IPS DF 19.7 (cell line): ENCODE data around the gene LINGO4.

Source experiments
- DNase-seq: peaks from one replicate; pipeline ENCODE4 v3.0.0-alpha.2; 2013; ENCODE audit warnings: low read depth, low spot score

LINGO4 gene

GRCh38 chr1:151805066-151805820, at the start of gene LINGO4:
TSS of gene LINGO4 (minus strand) at chr1:151805419. CDS start at chr1:151802704, 2,715 bp downstream.
- DNase-seq = no peak

DNA sequence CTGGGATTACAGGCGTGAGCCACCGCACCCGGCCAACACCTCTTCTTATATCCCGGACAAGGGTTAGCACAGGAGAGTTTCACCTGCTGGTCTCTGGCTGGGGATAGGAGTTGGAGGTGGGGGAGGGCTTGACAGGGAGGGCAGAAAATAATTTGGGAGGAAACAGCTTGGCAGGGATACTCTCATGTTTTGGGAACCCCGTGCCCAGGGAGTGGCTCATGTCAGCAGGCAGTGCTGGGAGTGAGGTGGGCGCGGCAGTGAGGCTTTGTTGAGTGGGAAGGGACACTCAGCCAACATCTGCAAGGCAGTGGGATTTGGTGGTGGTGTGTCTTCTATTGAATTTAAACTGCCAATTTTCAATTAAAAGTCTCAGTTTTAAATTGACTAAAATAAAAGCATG, 49.4 kb upstream of the LINGO4 start:
- DNase-seq = no peak

DNA sequence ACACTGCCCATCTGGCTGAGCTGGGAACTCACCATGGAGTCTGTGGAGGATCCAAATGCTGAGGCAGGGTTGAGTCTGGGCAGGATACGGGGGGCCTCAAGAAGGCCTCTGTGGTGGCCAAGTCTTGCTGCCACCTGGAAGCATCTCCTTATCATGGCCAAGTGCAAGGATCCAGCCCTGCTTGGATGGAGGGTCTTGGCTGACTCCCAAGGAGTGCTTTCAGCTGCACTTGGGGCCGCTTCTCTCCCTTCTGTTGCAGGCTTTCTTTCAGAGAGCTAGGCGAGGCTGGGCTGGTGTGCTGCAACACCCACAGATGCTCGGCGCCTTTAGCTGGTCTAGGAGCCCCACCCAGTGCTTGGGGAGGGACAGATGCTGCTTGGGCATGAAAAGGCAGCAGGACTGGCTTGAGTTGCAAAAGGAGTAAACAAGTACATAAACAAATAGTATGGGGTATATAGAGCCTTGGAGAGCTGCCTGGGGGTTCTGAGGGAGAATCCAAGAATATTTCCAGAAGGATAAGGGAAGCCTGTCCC, 48.3 kb upstream of the LINGO4 start, which contains the start of gene THEM5:
Gene THEM5, minus strand, starts transcription at position 302 of the 533 bp plus-strand sequence. Its CDS starts 147 bp downstream, at position 155.
- DNase-seq = no peak

DNA sequence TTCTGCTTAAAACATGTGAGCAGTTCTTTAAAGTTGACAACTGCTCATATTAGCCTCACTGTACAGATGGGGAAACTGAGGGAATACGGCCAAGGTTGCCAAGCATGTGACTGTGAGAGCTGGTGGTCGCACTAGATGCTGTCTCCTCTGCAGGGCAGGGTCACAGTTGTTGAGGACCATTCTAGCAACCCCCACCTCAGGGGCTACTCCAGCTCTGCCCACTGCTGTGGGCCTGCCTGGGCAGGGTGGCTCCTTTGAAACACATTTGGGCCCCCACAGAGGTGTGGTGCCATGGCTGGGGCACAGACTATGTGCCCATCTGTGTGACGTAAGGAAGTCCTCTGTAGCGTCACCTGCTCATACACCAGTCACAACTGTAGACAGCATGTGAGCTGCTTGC, 47.5 kb upstream of the LINGO4 start:
- no peak for DNase-seq

- no peak for DNase-seq
Measured at GRCh38 chr1:151851886-151852285, 46.7 kb upstream of the LINGO4 start.

- DNase-seq = no peak
Measured at GRCh38 chr1:151849871-151850270, 44.7 kb upstream of the LINGO4 start.

GRCh38 chr1:151849126-151849525, 43.9 kb upstream of the LINGO4 start:
- no peak for DNase-seq

DNA sequence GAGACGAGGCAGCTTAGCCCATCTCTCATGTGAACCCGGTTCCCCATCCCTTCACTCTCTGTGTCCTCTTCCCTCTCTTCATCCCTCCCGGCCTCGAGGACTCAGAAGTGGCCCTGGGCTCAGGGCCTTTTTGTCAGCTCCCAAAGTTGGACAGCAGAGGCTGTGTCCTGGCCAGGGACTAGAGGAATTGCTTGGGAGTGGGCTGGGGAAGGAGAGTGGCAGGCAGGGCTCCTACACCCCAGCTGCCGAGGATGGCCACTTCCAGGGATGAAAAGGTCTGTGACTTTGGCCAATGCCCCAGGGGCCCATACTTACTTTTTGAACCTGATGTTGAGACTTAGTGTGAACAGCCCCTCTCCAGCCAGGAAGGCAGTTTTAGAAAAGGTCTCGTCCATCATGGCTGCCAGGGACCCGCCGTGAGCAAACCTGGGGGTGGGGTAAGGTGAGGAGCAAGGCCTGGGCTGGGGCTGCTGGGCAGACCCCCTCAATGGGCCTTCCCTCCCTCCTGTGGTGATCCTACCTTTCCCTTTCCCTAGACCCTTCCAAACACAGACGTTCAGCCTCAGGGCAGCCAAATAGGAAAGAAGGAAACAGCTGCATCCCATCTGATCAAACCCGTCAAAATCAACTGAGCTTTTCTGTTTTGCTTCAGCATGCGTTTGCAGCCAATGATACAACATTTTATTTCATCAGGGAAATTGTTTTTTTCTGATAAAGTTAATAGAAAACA, 42.8 kb upstream of the LINGO4 start:
- no peak for DNase-seq

GRCh38 chr1:151846686-151847237, 41.5 kb upstream of the LINGO4 start:
- DNase-seq = no peak

DNA sequence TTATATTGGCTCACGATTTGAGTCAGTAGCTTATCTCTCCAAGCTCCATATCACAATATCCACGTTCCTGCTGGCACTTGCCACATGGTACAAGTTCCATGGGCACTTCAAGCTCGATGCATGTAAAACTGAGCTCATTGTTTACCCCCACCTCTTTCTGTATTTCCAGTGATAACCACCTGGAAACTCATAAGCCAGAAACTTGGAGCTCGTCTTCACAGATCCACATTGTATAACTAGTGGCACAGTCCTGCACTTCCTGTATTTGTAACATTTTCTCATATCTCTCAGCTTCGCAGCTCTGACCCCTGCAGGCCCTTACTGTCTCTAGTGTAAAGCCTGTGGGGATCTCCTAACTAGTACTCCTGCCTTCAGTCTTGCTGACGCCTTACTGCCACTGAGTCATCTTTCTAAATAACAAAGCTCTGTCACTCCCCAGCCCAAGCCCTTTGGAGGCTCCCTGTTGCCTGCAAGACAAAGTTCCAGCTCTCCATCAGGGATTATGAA, 40.9 kb upstream of the LINGO4 start:
- DNase-seq = no peak

- DNase-seq = no peak
Measured at GRCh38 chr1:151843398-151843797, 38.2 kb upstream of the LINGO4 start.

DNA sequence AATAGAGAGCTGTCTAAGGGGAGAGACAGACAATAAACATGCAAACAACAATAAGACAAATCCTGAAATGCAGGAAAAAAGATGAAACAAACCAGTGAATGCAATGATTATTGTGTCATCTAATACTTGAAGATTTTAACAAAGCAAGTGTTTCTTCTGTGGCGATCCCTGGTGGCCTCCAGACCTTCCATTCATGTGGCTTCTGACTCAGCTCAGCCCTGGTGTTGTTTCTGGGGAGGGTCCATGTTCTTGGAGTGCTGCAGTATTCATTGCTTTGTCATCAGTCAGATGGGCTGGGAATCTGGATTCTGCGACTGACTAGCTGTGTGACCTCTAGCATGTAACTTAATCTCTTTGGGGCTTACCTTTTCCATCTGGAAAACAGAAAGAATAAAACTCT, 35.9 kb upstream of the LINGO4 start:
- DNase-seq = no peak

GRCh38 chr1:151840421-151840820, 35.2 kb upstream of the LINGO4 start:
- DNase-seq = no peak

DNA sequence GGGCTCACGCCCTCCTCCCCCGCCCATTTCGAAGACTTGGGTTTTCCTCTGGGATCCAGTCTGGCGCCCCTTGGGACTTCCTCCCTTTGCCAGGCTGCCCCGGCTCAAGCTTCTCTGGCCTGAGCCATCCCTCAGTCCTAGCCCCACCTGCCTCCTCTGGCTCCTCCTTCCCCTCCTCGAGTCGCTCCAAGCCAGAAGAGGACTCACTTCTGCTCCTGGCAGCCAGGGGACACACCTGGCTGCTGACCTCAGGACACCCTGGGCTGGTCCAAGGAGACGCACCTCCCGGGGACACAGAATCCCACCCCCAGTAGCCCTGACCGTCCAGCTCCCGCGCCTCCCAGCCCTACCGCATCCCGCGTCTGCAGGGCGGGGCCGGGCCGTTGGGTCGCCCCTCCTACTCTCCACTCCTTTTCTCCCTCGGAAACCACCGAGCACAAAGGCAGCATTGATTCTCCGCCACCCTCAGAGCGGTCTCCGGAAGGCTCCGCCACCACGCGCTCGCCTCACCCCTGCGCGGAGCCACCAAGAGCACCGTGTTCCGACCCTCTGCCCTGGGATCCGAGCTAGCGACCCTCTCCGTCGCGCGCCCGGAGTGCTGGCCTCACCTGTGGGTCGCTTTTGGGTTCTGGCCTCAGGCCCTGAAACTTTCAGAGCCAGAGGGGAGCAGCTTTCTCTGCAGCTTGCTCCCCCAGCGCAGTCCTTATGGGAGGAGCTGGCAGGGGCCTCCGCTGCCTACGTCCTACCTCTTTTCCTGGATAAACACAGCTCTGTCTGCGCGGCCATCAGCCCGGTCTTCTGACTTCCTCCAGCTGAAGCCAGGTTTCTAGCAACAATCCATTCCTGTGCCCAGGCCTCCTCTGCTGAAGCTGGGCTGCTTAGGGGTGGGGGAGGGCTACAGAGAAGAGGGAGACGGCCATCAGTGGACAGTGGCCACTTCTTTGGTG, 34.5 kb upstream of the LINGO4 start, which contains the start of gene C2CD4D:
Gene C2CD4D, minus strand, starts transcription at position 364 of the 947 bp plus-strand sequence. CDS start 831 bp downstream, outside the sequence.
- DNase-seq = no peak

- DNase-seq = no peak
Measured at GRCh38 chr1:151839082-151839412, 33.8 kb upstream of the LINGO4 start.

DNA sequence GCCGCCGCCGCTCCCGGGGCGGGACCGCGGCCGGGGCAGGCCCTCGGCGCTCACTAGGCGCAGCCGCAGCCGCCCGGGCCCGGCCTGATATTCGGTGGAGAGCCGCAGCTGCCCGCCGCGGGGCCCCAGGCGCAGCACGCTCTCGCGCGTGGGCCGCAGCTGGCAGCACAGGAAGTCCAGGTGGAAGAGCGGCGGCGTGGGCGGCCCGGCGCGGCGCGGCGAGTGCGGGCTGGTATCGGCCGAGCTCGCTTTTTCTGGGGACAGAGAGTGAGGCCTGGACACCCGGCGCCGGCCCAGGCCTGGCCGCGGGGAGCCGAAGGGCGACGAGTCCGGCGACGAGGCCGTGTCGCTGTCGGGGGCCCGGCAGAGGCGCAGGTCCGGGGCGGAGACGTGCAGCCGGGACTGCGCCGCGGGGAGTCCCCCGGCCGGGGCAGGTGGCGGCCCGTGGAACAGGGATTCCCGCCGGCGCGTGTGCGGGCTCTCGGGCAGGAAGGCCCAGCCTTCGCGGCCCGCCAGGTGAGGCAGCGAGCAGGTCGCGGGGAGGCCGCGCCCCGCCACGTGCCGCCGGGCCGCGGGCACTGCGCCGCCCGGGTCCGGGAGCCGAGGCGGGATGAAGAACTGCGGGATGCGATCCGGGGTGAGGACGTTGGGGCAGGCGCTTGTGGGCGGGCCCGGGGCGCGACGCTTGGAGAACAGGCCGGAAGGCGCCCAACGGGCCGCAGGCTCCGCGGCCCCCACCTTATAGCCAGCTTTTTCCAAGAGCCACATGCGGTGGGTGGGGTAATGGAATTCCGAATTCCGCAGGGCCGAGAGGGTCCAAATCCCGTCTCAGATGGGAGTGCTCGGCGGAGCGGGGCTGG, 33.2 kb upstream of the LINGO4 start:
- DNase-seq = no peak

GRCh38 chr1:151837884-151838221, 32.6 kb upstream of the LINGO4 start:
- DNase-seq = no peak

GRCh38 chr1:151837197-151837596, 32.0 kb upstream of the LINGO4 start:
- DNase-seq = no peak

- DNase-seq = no peak
Measured at GRCh38 chr1:151835596-151835995, 30.4 kb upstream of the LINGO4 start.

DNA sequence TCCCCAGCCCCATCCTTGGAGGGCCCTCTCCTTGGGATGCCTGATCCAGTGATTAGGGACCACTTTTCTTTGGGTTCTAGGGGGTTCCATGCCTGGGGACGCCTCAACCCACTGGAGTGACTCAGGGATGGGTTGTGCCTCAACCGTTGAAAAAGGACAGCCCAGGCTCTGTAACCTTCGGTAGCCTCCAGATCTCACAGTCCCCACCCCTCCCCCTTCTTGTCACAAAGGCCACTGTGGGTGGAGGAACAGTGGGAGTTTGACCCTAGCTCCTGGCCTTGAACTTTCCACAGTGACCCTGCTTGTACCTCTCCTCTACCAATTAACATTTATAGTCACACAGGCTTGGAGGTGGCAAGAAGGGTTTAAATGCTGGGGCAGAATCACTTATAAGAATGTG, 29.0 kb upstream of the LINGO4 start:
- no peak for DNase-seq
